H54 (cell line): ENCODE results near the gene ZFYVE28.

Experiments used
- DNase-seq: peaks from one replicate; pipeline ENCODE4 v3.0.0; 2011; ENCODE audit warnings: low spot score, mixed read lengths; ENCODE audit not compliant: insufficient read length
- FAIRE-seq: peaks from 3 replicates; lab custom pipeline; 2011; peaks lifted over from hg19 to GRCh38; lab: Jason Lieb, UNC
- POLR2A ChIP-seq: IDR thresholded peaks from 2 replicates; pipeline ENCODE4 v1.6.1; 2011; ENCODE audit warnings: low read depth, mild to moderate bottlenecking, low read length

ZFYVE28 gene

GRCh38 chr4:2272026-2272827 lies 146.2 kb downstream of the ZFYVE28 start:
- no peak for DNase-seq
- no peak for FAIRE-seq
- TF ChIP-seq POLR2A = no peak

GRCh38 chr4:2271279-2272025 lies 147.0 kb downstream of the ZFYVE28 start:
- DNase-seq (no peak), FAIRE-seq (no peak)
- TF ChIP-seq POLR2A = no peak

GRCh38 chr4:2270341-2271165 lies 147.9 kb downstream of the ZFYVE28 start:
- TF ChIP-seq POLR2A = no peak
- FAIRE-seq = no peak

GRCh38 chr4:2269618-2270163 lies 148.8 kb downstream of the ZFYVE28 start:
- FAIRE-seq (no peak), DNase-seq (no peak)
- TF ChIP-seq POLR2A = no peak

More at GRCh38 chr4:2270341-2271165, 147.9 kb downstream of the ZFYVE28 start:
- no peak for DNase-seq

- TF ChIP-seq POLR2A = no peak
- FAIRE-seq (no peak), DNase-seq (no peak)
These were observed 149.3 kb downstream of the ZFYVE28 start for GRCh38 chr4:2269206-2269531.

DNA sequence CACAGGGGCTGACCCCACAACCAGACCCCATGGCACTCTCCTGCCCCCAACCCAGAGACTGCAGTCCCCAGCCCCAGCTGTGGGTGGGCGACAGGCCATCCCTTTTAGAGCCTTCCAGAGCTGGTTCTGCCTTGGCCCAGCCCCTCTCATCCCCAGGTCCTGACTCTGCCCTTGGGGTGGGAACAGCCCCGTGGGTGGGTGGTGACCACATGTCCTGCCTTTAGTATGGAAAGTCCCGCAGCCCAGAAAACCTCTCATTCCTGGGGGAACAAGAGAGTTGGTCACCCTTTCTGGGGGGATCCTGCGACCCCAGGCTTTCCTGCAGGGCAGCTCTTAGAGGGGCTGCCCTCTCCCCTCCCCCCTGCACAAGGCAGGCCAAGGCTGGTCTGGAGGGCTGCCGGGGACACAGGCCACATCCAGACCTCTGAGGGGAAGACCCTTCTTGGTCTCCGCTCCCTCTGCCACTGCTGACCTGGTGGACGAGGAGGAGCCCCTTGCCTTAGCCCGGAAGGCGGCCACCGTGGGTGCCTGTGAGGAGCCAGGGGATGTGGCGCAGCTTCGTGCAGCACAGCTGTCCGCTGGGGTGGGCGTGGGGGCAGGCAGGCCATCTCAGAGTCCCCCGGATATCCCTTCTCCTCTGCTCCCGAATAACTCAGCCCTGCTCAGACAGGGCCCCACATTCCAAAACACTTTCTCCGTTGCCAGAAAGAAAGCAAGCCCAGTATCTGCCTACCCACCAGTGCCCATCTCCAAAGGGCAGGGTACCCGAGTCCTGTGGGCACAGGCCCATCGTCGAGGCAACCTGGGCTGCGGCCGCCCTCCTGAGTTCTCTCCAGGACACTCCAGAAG lies 149.9 kb downstream of the ZFYVE28 start:
- no peak for TF ChIP-seq POLR2A
- FAIRE-seq (no peak), DNase-seq (no peak)

DNA sequence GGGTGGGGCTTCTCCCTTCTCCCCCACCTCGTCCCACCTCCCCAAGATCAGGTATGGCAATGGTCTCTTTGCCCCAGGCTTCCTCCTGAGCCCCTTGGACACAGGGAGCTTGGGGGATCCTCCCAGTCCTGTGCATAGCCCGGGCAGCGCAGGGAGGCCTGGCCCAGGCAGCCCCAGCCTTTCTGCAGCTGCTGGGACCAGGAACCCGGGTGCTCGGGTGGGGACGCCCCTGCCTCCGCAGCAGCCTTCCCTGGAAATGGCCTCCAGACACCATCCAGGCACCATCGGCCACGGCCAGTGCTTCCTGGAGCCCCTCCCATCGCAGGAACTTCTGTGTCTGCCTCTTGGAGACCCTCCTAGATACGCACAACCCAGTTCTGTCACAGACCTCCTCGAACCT lies 150.6 kb downstream of the ZFYVE28 start:
- DNase-seq = no peak
- FAIRE-seq = no peak
- TF ChIP-seq POLR2A = no peak

- no peak for TF ChIP-seq POLR2A
- FAIRE-seq = no peak
- no peak for DNase-seq
These were observed 151.1 kb downstream of the ZFYVE28 start for GRCh38 chr4:2267320-2267811.

DNA sequence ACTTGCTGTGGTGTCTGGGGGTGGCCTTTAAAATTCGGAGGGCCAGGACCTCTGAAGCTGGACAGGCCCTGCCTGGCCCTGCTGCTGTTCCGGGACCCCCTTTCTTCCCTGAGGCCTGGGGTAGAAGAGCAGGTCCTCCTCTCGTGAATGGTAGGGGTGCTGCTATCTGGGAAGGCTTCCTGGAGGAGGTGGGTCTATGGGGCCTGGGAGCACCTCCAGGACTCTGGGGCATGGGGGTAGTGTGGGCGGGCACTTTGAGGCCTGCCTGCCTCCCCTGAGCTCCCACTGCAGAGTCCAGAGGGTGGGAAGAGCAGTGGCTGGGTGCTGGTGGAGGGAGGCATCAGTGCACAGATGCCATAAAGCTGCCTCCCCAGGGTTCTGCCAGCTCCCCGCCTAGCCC lies 151.6 kb downstream of the ZFYVE28 start:
- DNase-seq (no peak), FAIRE-seq (no peak)

GRCh38 chr4:2266181-2266580 lies 152.3 kb downstream of the ZFYVE28 start:
- DNase-seq = peak; percentile 27
- no peak for FAIRE-seq
- no peak for TF ChIP-seq POLR2A

More for the DNA sequence above, 151.6 kb downstream of the ZFYVE28 start:
- no peak for TF ChIP-seq POLR2A

- TF ChIP-seq POLR2A = no peak
- FAIRE-seq = no peak
- no peak for DNase-seq
These were observed 153.0 kb downstream of the ZFYVE28 start for GRCh38 chr4:2265113-2266110.
